Stomach (tissue), 9 donors: ENCODE results near the gene PKNOX2. TPM values are rescaled to one million over a fixed set of nuclear protein-coding genes. Genes with fewer than 3 reads are reported as not detected.

ENCODE experiments used
- DNase-seq, 2 donors: peaks; one replicate each; pipeline versions ENCODE4 v3.0.0 to v3.0.0-alpha.2; 2013 to 2019
- H3K27ac ChIP-seq, 5 donors: fragments of 200-600 bp in 4 of 5; sonication (generic) in 4 of 5; one replicate each; pipeline ENCODE4 v1.5.1; 2013 to 2019; ENCODE audit warnings: mild to moderate bottlenecking in 1 of 5, moderate library complexity in 1 of 5
- H3K27me3 ChIP-seq, 3 donors: fragments of 200-600 bp; sonication (generic); one replicate each; pipeline ENCODE4 v1.5.1; 2017 to 2019; ENCODE audit warnings: mixed run types in 1 of 3
- H3K36me3 ChIP-seq, 4 donors: fragments of 200-600 bp; sonication (generic); 1 replicate in 3 of 4; 2 replicates in 1 of 4; pipeline ENCODE4 v1.5.1; 2016 to 2019
- H3K4me1 ChIP-seq, 4 donors: fragments of 200-600 bp; sonication (generic); one replicate each; pipeline ENCODE4 v1.5.1; 2016 to 2019
- H3K4me3 ChIP-seq, 4 donors: fragments of 200-600 bp; sonication (generic) in 3 of 4; one replicate each; pipeline ENCODE4 v1.5.1; 2016 to 2019; ENCODE audit warnings: mild to moderate bottlenecking in 1 of 4
- H3K9me3 ChIP-seq, 4 donors: fragments of 200-600 bp; sonication (generic); one replicate each; pipeline ENCODE4 v1.5.1; 2016 to 2019
- EP300 ChIP-seq: sonication (generic); formaldehyde crosslinking; IDR thresholded peaks from one replicate; pipeline ENCODE4 v1.6.1; 2017; ENCODE audit warnings: antibody characterized with exemption
- POLR2A ChIP-seq, 4 donors: fragments of 450-650 bp; IDR thresholded peaks; one replicate each; pipeline ENCODE4 v1.6.1; 2016; ENCODE audit warnings: antibody characterized with exemption in 4 of 4, control low read depth in 2 of 4, mild to moderate bottlenecking in 1 of 4, moderate library complexity in 1 of 4
- POLR2AphosphoS5 ChIP-seq, 3 donors: sonication (generic); formaldehyde crosslinking; IDR thresholded peaks; one replicate each; pipeline ENCODE4 v1.6.1; 2016; ENCODE audit warnings: antibody characterized with exemption in 3 of 3
- WGBS, 5 donors: extraction: QIAGEN DNeasy Blood & Tissue Kit in 3 of 5; methylation state at CpG; one replicate each; pipeline versions ENCODE4 v1.1.5 to v1.1.7; 2013 to 2018; 5-methylcytosine and 5-hydroxymethylcytosine counted together
- intact Hi-C: fragments of 100-400 bp; cut with DNase I; formaldehyde crosslinking; loops from one replicate; pipeline ENCODE4 v1.15.1; 2023; ENCODE audit warnings: low total_unique reads
- polyA plus RNA-seq, 3 donors: library from polyadenylated mRNA; stranded (reverse); fragments of 200-250 nt; gene quantifications; one replicate each; pipeline ENCODE4 v1.2.3, GENCODE V29; 2013
- total RNA-seq, 5 donors: library from RNA; depleted of rRNA; stranded (reverse); fragments of >200 nt; gene quantifications; one replicate each; pipeline versions ENCODE4 v1.1.0 to v1.2.3, GENCODE V29; 2014 to 2016
- TF ChIP-seq, protein P1 (sequence below), 7 experiments: fragments of 450-650 bp in 4 of 7; fragments of 200-600 bp in 3 of 7; sonication (generic) in 3 of 7; IDR thresholded peaks; one replicate each; pipeline ENCODE4 v1.5.1; 2016 to 2019; ENCODE audit warnings: antibody characterized with exemption in 7 of 7, control low read depth in 2 of 7, mild to moderate bottlenecking in 1 of 7
- donor health status: healthy with polysubstance abuse.
- donor health status: Bipolar disorder and iron deficiency.
- donor health status: healthy.

PKNOX2 gene
- total and polyA plus RNA-seq, 8 donors = 0.83 to 4.9 (median 2.3) TPM; not detected in 1

DNA sequence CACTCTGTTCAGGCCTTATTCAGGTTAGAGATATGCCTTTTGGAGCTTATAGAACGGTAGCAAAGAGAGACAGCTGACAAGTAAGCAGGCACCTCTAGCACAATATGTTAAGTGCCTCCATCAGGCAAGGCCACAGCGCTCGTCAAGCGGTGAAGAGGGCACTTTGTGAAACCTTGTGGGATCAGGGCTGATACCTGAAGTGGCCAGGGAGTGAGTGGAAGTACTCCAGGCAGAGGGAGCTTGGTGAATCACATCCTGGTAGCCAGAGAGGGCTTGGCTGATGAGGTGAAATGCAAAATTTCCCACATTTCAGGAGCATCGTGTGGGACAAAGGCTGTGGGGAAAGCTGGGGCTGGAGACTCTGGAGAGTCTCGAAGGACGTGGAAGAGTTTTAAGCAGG, 87.4 kb downstream of the PKNOX2 start:
- 89 to 94% (median 91%) methylated on average over 7 of the region's 7 CpGs for WGBS, 5 donors
- no peaks in the 10 kb centered on the region for H3K27me3 ChIP-seq
- intact Hi-C loops = no loop called here

GRCh38 chr11:125253289-125253688, 88.7 kb downstream of the PKNOX2 start:
- DNase-seq = no peak
- TF ChIP-seq POLR2AphosphoS5 (IDR thresholded peaks at IDR 0.05) = no peak
- no peak for TF ChIP-seq POLR2A (IDR thresholded peaks at IDR 0.05)
- TF ChIP-seq, protein P1, sequence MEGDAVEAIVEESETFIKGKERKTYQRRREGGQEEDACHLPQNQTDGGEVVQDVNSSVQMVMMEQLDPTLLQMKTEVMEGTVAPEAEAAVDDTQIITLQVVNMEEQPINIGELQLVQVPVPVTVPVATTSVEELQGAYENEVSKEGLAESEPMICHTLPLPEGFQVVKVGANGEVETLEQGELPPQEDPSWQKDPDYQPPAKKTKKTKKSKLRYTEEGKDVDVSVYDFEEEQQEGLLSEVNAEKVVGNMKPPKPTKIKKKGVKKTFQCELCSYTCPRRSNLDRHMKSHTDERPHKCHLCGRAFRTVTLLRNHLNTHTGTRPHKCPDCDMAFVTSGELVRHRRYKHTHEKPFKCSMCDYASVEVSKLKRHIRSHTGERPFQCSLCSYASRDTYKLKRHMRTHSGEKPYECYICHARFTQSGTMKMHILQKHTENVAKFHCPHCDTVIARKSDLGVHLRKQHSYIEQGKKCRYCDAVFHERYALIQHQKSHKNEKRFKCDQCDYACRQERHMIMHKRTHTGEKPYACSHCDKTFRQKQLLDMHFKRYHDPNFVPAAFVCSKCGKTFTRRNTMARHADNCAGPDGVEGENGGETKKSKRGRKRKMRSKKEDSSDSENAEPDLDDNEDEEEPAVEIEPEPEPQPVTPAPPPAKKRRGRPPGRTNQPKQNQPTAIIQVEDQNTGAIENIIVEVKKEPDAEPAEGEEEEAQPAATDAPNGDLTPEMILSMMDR (IDR thresholded peaks at IDR 0.05) = no peak
- TF ChIP-seq EP300 = no peak
- intact Hi-C loops = no loop called here
- Histone ChIP-seq H3K4me3 (no peak overlapping the region), H3K36me3 (no peaks in the 10 kb centered on the region), H3K27me3 (no peaks in the 10 kb centered on the region), H3K27ac (peak overlapping the region in 1 of 5 donors; percentile 13), H3K4me1 (no peaks in the 10 kb centered on the region), H3K9me3 (no peaks in the 10 kb centered on the region)
- 57 to 68% (median 64%) methylated on average over 7 of the region's 7 CpGs for WGBS, 5 donors

More for the DNA sequence above, 87.4 kb downstream of the PKNOX2 start:
- Histone ChIP-seq H3K4me3 (no peak overlapping the region), H3K36me3 (no peaks in the 10 kb centered on the region), H3K9me3 (no peaks in the 10 kb centered on the region), H3K27ac (no peak overlapping the region), H3K4me1 (no peaks in the 10 kb centered on the region)
- DNase-seq = no peak
- TF ChIP-seq, protein P1 (IDR thresholded peaks at IDR 0.05) = no peak
- TF ChIP-seq POLR2A (IDR thresholded peaks at IDR 0.05) = no peak
- no peak for TF ChIP-seq POLR2AphosphoS5 (IDR thresholded peaks at IDR 0.05)
- TF ChIP-seq EP300 = no peak

- Histone ChIP-seq H3K36me3 (no peaks in the 10 kb centered on the region), H3K4me1 (no peaks in the 10 kb centered on the region), H3K27ac (peak overlapping the region in 1 of 5 donors; percentile 13), H3K27me3 (no peaks in the 10 kb centered on the region), H3K4me3 (no peak overlapping the region), H3K9me3 (no peaks in the 10 kb centered on the region)
- DNase-seq = peak in 1 of 2 donors; percentile 56
- WGBS, 5 donors = 69 to 79% (median 73%) methylated on average over 14 of the region's 14 CpGs
- intact Hi-C loops = no loop called here
- TF ChIP-seq EP300 (no peak), POLR2AphosphoS5 (IDR thresholded peaks at IDR 0.05) (no peak), POLR2A (IDR thresholded peaks at IDR 0.05) (no peak)
- TF ChIP-seq, protein P1 (IDR thresholded peaks at IDR 0.05) = no peak
These were observed 89.4 kb downstream of the PKNOX2 start for GRCh38 chr11:125253795-125254525.

DNA sequence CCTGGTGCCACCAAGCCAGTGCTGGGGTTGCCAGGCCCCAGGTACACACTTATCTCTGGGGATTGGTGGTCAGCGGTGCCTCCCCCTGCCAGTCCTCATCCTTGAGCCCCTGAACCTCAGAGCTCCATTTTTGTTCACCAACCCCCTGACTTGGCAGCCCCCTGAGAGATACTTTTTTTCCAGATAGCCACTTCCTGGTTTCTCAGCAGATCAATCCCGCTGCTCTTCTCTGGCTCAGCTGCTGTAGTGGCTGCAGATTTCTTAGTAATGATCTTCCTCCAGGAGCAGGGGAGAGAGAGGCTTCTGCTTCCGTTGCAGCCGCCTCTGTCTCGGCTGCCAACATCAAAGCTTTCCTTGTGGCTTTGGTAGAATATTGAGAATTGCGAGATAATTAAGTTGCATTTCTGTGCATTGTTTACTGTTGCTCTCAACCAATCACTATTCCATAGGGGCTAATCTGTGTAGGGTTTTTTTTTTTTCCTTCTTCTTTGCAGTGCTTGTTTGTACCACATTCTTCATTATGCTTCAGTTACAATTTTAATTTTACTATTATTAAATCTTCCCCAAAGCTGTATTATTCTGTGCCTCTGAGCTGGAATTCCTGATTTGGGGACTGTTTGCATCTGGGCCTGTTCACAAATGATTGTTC, 92.1 kb downstream of the PKNOX2 start:
- 59 to 72% (median 70%) methylated on average over 6 of the region's 6 CpGs for WGBS, 5 donors
- Histone ChIP-seq H3K36me3 (no peaks in the 10 kb centered on the region), H3K4me1 (peaks cover 0 to 5% (median 0%) of the 10 kb centered on the region in 4 donors), H3K4me3 (no peak overlapping the region), H3K27me3 (peaks cover 0 to under 1% (median 0%) of the 10 kb centered on the region in 3 donors), H3K27ac (peak overlapping the region in 1 of 5 donors; percentile 8), H3K9me3 (no peaks in the 10 kb centered on the region)
- peak in 1 of 2 donors; percentile 54 for DNase-seq
- intact Hi-C loops = no loop called here
- TF ChIP-seq POLR2AphosphoS5 (IDR thresholded peaks at IDR 0.05) (no peak), POLR2A (IDR thresholded peaks at IDR 0.05) (no peak), EP300 (no peak)
- TF ChIP-seq, protein P1 (IDR thresholded peaks at IDR 0.05) = no peak
